PC-9 (cell line): Measurements from ENCODE around the gene ZNF580. TPM values are rescaled to one million over a fixed set of nuclear protein-coding genes. Genes with fewer than 3 reads are reported as not detected.

Source experiments
- BruUV-seq: library from RNA; stranded (reverse); fragments of 400-500 nt; replicated peaks from 2 replicates; lab custom pipeline; 2021; lab: Mats Ljungman, UMichigan
- CTCF ChIA-PET: fragments of 300-600 bp; sonication (Branson Sonifier 250); formaldehyde crosslinking; loops from one replicate; lab custom pipeline; 2022; ENCODE audit warnings: antibody characterized with exemption; lab: Charles Lee
- POLR2A ChIA-PET: fragments of 300-600 bp; sonication (Branson Sonifier 250); formaldehyde crosslinking; loops from one replicate; lab custom pipeline; 2022; ENCODE audit warnings: antibody characterized with exemption; ENCODE audit not compliant: unreplicated experiment; lab: Charles Lee
- DNase-seq, 2 experiments: peaks; one replicate each; pipeline versions ENCODE4 v3.0.0 to v3.0.0-alpha.2; 2015 to 2022; ENCODE audit warnings: mixed read lengths in 1 of 2
- H2AFZ ChIP-seq: fragments of 200-600 bp; sonication (generic); 2 replicates; pipeline ENCODE4 v1.8.1; 2017; ENCODE audit warnings: antibody characterized with exemption
- H3F3A ChIP-seq: fragments of 200-600 bp; sonication (generic); 2 replicates; pipeline ENCODE4 v1.8.1; 2017; ENCODE audit warnings: antibody characterized with exemption, mild to moderate bottlenecking, low read depth; ENCODE audit not compliant: insufficient read depth
- H3K27ac ChIP-seq: fragments of 200-600 bp; sonication (generic); 2 replicates; pipeline ENCODE4 v1.6.1; 2016; ENCODE audit warnings: mixed run types
- H3K27me3 ChIP-seq: fragments of 200-600 bp; sonication (generic); 2 replicates; pipeline ENCODE4 v1.6.1; 2016; ENCODE audit warnings: low read depth, mixed run types; ENCODE audit not compliant: insufficient read depth
- H3K36me3 ChIP-seq: fragments of 200-600 bp; sonication (generic); 2 replicates; pipeline ENCODE4 v1.6.1; 2016; ENCODE audit warnings: low read depth, mixed run types
- H3K4me1 ChIP-seq: fragments of 200-600 bp; sonication (generic); replicated peaks from 2 replicates; pipeline ENCODE4 v1.6.1; 2016; ENCODE audit warnings: mixed run types; ENCODE audit not compliant: insufficient read depth
- H3K4me2 ChIP-seq: fragments of 200-600 bp; sonication (generic); 2 replicates; pipeline ENCODE4 v1.6.1; 2017; ENCODE audit warnings: mixed run types
- H3K4me3 ChIP-seq: fragments of 200-600 bp; sonication (generic); 2 replicates; pipeline ENCODE4 v1.6.1; 2016; ENCODE audit warnings: mixed run types
- H3K79me2 ChIP-seq: fragments of 200-600 bp; sonication (generic); 2 replicates; pipeline ENCODE4 v1.6.1; 2017; ENCODE audit warnings: low read depth, mixed run types
- H3K9me2 ChIP-seq: fragments of 200-600 bp; sonication (generic); 2 replicates; pipeline ENCODE4 v1.8.1; 2017; ENCODE audit warnings: mild to moderate bottlenecking; ENCODE audit not compliant: insufficient read depth
- H3K9me3 ChIP-seq: fragments of 200-600 bp; sonication (generic); 2 replicates; pipeline ENCODE4 v1.8.1; 2016; ENCODE audit warnings: low read depth; ENCODE audit not compliant: insufficient read depth
- H4K20me1 ChIP-seq: fragments of 200-600 bp; sonication (generic); 2 replicates; pipeline ENCODE4 v1.8.1; 2017; ENCODE audit not compliant: insufficient read depth
- CTCF ChIP-seq: fragments of 200-600 bp; sonication (generic); conservative IDR thresholded peaks from 2 replicates; pipeline ENCODE4 v1.6.1; 2017; ENCODE audit warnings: mixed run types, antibody characterized with exemption, mild to moderate bottlenecking, moderate library complexity
- EZH2 ChIP-seq: fragments of 200-600 bp; sonication (generic); IDR thresholded peaks from 2 replicates; pipeline ENCODE4 v1.8.0; 2017; ENCODE audit warnings: antibody characterized with exemption, low read depth
- intact Hi-C: fragments of 100-400 bp; cut with micrococcal nuclease; formaldehyde crosslinking; loops from one replicate; pipeline ENCODE4 v1.10.0; 2022; ENCODE audit not compliant: unreplicated experiment
- total RNA-seq: library from RNA; stranded (reverse); gene quantifications from 2 replicates; pipeline ENCODE4 v1.2.3, GENCODE V29; 2021

The ZNF580 gene
- total RNA-seq, 1 experiment from 2014 or later: 56.6 TPM

DNA sequence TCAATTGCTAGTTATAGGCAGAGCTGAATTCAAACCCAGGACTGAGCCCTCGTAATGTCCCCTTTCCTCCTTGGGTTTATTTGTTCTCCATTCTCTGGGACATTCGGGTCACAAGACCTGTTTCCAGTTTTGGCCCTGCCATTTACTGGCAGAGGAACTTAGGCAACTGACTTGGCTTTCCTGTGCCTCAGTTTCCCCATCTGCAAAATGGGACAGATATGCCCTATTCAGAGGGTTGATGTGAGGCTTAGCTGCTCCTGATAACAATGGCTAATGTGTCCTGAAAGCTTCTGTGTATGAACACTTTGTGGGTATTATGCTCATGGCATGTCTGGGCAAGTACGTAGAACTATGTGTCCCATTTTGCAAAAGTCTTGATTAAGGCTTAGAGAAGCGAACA is 39.7 kb upstream of the ZNF580 start:
- CTCF ChIA-PET: no interaction called here

GRCh38 chr19:55602104-55603001 is 38.4 kb upstream of the ZNF580 start:
- DNase-seq: peak in 1 of 2 experiments; percentile 11
- no TSS peak for BruUV-seq
- POLR2A ChIA-PET: no interaction called here
- no peak overlapping the region for H3K27ac ChIP-seq
- H3K79me2 ChIP-seq: peaks cover 34% of the 10 kb centered on the region
- no peaks in the 10 kb centered on the region for H3K9me3 ChIP-seq
- peaks cover 41% of the 10 kb centered on the region for H3F3A ChIP-seq
- H3K4me3 ChIP-seq: no peak overlapping the region
- peaks cover 10% of the 10 kb centered on the region for H4K20me1 ChIP-seq
- H3K36me3 ChIP-seq: no peaks in the 10 kb centered on the region
- peaks cover 29% of the 10 kb centered on the region for H3K4me1 ChIP-seq
- CTCF ChIA-PET: interaction anchor here (0.7 kb wide), 1 partner anchor 52 kb away, joined by 6 read pairs; no protein-coding TSS in a partner anchor
- no peak overlapping the region for H2AFZ ChIP-seq
- intact Hi-C loops: no loop called here
- no peaks in the 10 kb centered on the region for H3K9me2 ChIP-seq
- no peak overlapping the region for H3K4me2 ChIP-seq
- H3K27me3 ChIP-seq: no peaks in the 10 kb centered on the region
- TF ChIP-seq CTCF (no peak), EZH2 (no peak)

More for the DNA sequence above, 39.7 kb upstream of the ZNF580 start:
- no peak overlapping the region for H2AFZ ChIP-seq
- peak in 1 of 2 experiments; percentile 34 for DNase-seq
- peaks cover 22% of the 10 kb centered on the region for H3K4me1 ChIP-seq
- peak overlapping the region; percentile 91; the same call in 1 of the 2 replicates for H3K4me3 ChIP-seq
- TSS peak; percentile 27 for BruUV-seq
- 0 out of 2 replicates have a peak, but pooled peaks cover 4% of the 10 kb centered on the region for H3K36me3 ChIP-seq
- H3K27me3 ChIP-seq: no peaks in the 10 kb centered on the region
- H3K9me3 ChIP-seq: no peaks in the 10 kb centered on the region
- intact Hi-C loops: no loop called here
- POLR2A ChIA-PET: interaction anchor here (0.5 kb wide), 1 partner anchor 20 kb away, joined by 5 read pairs; the partner anchor contains the start of gene ZNF579
- H3K79me2 ChIP-seq: peaks cover 23% of the 10 kb centered on the region
- H4K20me1 ChIP-seq: no peaks in the 10 kb centered on the region
- H3F3A ChIP-seq: peaks cover 40% of the 10 kb centered on the region
- peak overlapping the region; percentile 97 for H3K4me2 ChIP-seq
- no peak for TF ChIP-seq EZH2
- no peak for TF ChIP-seq CTCF
- no peaks in the 10 kb centered on the region for H3K9me2 ChIP-seq
- no peak overlapping the region for H3K27ac ChIP-seq

DNA sequence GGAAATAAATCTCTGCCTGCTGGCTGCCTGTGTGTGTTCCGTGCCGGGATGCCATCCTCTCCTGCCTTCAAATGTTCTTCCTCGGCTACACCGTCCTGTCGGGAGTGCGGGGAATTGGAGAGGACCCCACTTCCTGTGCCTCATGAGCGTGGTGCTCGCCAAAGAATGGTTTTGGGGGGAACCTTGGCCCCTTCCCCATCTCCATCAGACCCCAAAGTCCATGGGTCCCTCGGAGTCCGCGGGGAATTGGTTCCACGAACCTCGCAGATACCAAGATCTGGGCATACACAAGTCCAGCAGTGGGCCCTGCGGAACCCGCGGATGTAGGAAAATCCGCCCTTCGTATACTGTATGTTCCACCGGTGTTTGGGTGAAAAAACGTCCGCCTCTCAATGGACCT is 37.7 kb upstream of the ZNF580 start:
- intact Hi-C loops: no loop called here
- Histone ChIP-seq H3K9me2 (no peaks in the 10 kb centered on the region), H4K20me1 (peaks cover 18% of the 10 kb centered on the region), H3K9me3 (no peaks in the 10 kb centered on the region), H3K4me3 (no peak overlapping the region), H3K79me2 (peaks cover 38% of the 10 kb centered on the region), H3K27me3 (no peaks in the 10 kb centered on the region), H3K4me1 (peaks cover 29% of the 10 kb centered on the region), H3K27ac (no peak overlapping the region), H3K4me2 (no peak overlapping the region), H2AFZ (no peak overlapping the region), H3F3A (peaks cover 45% of the 10 kb centered on the region), H3K36me3 (no peaks in the 10 kb centered on the region)
- CTCF ChIA-PET: interaction anchor here (0.6 kb wide), 1 partner anchor 50 kb away, joined by 4 read pairs; no protein-coding TSS in a partner anchor
- TF ChIP-seq CTCF: no peak
- BruUV-seq: no TSS peak
- no peak for DNase-seq
- POLR2A ChIA-PET: interaction anchor here (0.7 kb wide), 1 partner anchor 95 kb away, joined by 8 read pairs; no protein-coding TSS in a partner anchor
